Osteocyte (in vitro differentiated cells): ENCODE results near the gene SERPINB6. TPM values are rescaled to one million over a fixed set of nuclear protein-coding genes. Genes with fewer than 3 reads are reported as not detected.
A peak's percentile ranks its signal among the peaks of the same experiment; 100 is the strongest.

Experiments used
- DNase-seq: peaks from one replicate; pipeline ENCODE4 v3.0.0; 2021; ENCODE audit warnings: mixed read lengths; ENCODE audit not compliant: unreplicated experiment; ENCODE audit errors: extremely low spot score
- H3K27ac Mint-ChIP-seq: one replicate; pipeline ENCODE4 v1.8.0; 2021; ENCODE audit warnings: mild to moderate bottlenecking, mixed read lengths; ENCODE audit not compliant: unreplicated experiment
- H3K27me3 Mint-ChIP-seq: one replicate; pipeline ENCODE4 v1.8.0; 2021; ENCODE audit warnings: mixed read lengths; ENCODE audit not compliant: unreplicated experiment
- H3K36me3 Mint-ChIP-seq: one replicate; pipeline ENCODE4 v1.8.0; 2021; ENCODE audit warnings: mixed read lengths; ENCODE audit not compliant: unreplicated experiment
- H3K4me1 Mint-ChIP-seq: one replicate; pipeline ENCODE4 v1.8.0; 2021; ENCODE audit warnings: mixed read lengths; ENCODE audit not compliant: unreplicated experiment
- H3K4me3 Mint-ChIP-seq: one replicate; pipeline ENCODE4 v1.8.0; 2021; ENCODE audit warnings: mild to moderate bottlenecking, moderate library complexity, mixed read lengths; ENCODE audit not compliant: unreplicated experiment
- H3K9me3 Mint-ChIP-seq: one replicate; pipeline ENCODE4 v1.8.0; 2021; ENCODE audit warnings: mixed read lengths; ENCODE audit not compliant: unreplicated experiment
- CTCF ChIP-seq: fragments of 200-600 bp; sonication (generic); IDR thresholded peaks from 2 replicates; pipeline ENCODE4 v1.5.0; 2021; ENCODE audit warnings: antibody characterized with exemption, mild to moderate bottlenecking, moderate library complexity
- total RNA-seq: library from RNA; stranded (reverse); gene quantifications from 2 replicates; pipeline ENCODE4 v1.2.1, GENCODE V29; 2021

SERPINB6 gene
- total RNA-seq, 1 donor from 2014 or later, result 93.1 TPM

DNA sequence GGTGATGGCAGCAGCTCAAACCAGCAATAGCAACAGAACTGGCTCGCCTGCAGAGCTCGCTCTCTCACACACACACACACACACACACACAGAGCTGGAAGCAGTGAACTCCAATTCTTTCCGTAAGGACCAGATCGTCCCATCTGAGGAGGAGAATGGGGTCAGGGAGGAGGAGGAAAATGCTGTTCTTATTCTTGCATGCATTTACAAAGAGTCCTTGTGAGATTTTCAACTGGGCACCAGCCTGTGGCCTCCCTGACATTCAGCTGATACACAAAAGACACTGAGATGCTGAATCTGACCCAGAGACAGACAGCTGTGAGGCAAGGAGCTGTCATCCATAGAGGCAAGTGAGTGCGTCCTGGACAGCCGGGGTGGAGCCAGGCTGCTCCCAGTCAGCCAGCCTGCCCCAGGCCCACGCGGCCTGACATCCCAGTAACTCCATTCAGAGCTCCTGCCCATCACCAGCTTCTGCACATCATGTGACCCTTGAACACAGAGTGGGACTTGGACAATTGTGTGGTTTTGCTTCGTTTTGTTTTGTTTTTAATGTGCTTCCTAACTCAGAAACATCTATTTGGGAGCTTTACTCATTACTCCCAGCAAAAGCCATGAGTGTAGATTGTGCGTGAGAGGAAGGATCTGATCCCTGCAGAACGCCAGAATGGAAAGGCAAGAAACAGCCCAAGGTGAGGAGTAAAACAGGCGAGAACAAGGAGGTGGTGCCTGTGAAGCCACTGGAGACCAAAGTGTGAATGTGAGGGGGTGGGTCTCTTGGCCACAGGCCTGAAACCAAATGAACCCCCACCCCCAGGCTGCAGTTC is 70.3 kb downstream of the SERPINB6 start:
- Mint-ChIP-seq H3K4me1 (peaks cover 6% of the 10 kb centered on the region), H3K9me3 (no peaks in the 10 kb centered on the region), H3K4me3 (no peak overlapping the region), H3K27ac (no peak overlapping the region), H3K36me3 (no peaks in the 10 kb centered on the region), H3K27me3 (no peaks in the 10 kb centered on the region)
- no peak for TF ChIP-seq CTCF
- DNase-seq, result peak; percentile 21

DNA sequence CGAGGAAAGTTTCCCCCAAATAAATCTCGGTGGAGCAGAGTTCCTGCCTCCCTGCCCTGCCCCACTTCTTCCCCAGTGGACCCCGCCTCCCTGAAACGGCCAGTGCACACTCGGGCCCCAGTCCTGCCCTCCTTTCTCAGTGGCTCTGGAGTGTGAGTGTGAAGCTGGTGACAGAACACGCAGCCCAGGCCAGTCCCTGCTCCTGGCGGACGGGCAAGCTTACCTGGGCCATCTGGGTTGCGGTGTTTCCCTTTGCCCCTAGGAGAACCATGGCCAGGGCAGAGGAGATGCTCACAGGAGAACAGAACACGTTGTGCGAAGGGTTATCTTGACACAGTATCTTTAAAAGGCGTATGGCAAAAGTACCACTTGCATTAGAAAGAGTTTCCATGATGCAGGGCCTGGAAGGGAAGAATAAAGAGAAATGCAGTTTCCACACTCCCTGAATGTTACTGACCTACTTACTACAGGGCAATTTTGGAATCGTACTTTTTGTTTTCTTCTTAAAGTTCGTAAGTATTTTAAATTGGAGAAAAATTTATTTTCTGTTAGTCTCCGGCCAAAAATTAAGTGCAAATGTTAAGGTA is 71.1 kb downstream of the SERPINB6 start:
- peaks cover 6% of the 10 kb centered on the region for H3K4me1 Mint-ChIP-seq
- H3K4me3 Mint-ChIP-seq, result no peak overlapping the region
- no peak for TF ChIP-seq CTCF
- H3K9me3 Mint-ChIP-seq, result no peaks in the 10 kb centered on the region
- peak; percentile 67 for DNase-seq
- no peaks in the 10 kb centered on the region for H3K36me3 Mint-ChIP-seq
- no peaks in the 10 kb centered on the region for H3K27me3 Mint-ChIP-seq
- H3K27ac Mint-ChIP-seq, result no peak overlapping the region

- DNase-seq, result peak; percentile 40
- Mint-ChIP-seq H3K27ac (no peak overlapping the region), H3K9me3 (no peaks in the 10 kb centered on the region), H3K36me3 (no peaks in the 10 kb centered on the region), H3K27me3 (no peaks in the 10 kb centered on the region), H3K4me1 (peaks cover 6% of the 10 kb centered on the region), H3K4me3 (no peak overlapping the region)
- TF ChIP-seq CTCF, result no peak
Observed at GRCh38 chr6:2899596-2899995, 71.8 kb downstream of the SERPINB6 start.

Other genes with a start within 250 kb of the SERPINB6 start
- gene MYLK4, start 220.6 kb downstream of the SERPINB6 start, total RNA-seq, result 0.78 and 1.0 TPM in 2 replicates
- 35.9 and 40.6 TPM in 2 replicates for gene WRNIP1, start 206.2 kb downstream of the SERPINB6 start, total RNA-seq
- gene SERPINB1, start 129.7 kb downstream of the SERPINB6 start, total RNA-seq, result 13.7 and 14.8 TPM in 2 replicates
- 0.34 and 0.48 TPM in 2 replicates for gene SERPINB9, start 68.3 kb downstream of the SERPINB6 start, total RNA-seq
- 35.5 and 40.1 TPM in 2 replicates for gene NQO2, start 28.3 kb upstream of the SERPINB6 start, total RNA-seq
- gene RIPK1, start 96.9 kb upstream of the SERPINB6 start, total RNA-seq, result 28.1 and 31.6 TPM in 2 replicates
- gene BPHL, start 147.1 kb upstream of the SERPINB6 start, total RNA-seq, result 26.6 and 27.7 TPM in 2 replicates
- gene TUBB2A, start 186.0 kb upstream of the SERPINB6 start, total RNA-seq, result 82.3 and 92.3 TPM in 2 replicates